T-helper 22 cell (primary cell): Measurements from ENCODE around the gene NFIC.

Source experiments
- DNase-seq: peaks from one replicate; pipeline ENCODE4 v3.0.0-alpha.2; 2020; ENCODE audit warnings: low read depth

Gene NFIC

DNA sequence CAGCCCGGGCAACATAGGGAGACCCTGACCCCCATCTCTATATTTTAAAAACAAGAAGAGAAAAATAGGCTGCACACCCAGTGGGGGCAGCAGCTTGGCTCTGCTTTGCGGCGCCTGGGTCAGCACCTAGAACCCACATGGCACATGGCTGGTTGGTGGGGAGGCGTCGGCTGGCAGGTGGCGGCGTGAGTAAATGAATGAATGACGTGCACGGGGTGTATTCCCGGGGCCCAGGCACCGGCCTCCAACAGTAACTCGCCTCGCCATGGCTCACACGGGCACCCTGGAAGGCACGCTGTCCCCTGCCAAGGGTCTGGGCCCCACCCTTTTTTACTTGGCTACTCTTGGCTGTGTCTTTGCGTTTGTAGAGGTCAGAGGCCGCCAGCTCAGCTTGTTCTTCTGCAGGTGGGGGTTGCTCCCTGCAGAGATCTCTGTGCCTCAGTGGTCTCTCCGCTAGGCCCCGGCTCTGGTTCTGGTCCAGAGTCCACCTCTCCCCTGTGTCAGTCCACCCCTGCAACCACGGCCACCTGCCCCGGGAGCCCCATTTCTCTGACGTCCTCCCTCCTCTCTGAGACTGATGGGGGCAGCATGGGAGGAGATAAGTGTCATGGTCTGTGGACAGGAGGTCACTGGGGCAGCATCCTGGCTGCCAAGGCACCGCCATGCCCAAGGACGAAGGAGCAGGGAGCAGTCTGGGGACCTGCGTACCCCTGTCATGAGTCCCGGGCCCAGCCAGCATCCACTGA is 145.3 kb downstream of the NFIC start:
- no peak for DNase-seq

DNA sequence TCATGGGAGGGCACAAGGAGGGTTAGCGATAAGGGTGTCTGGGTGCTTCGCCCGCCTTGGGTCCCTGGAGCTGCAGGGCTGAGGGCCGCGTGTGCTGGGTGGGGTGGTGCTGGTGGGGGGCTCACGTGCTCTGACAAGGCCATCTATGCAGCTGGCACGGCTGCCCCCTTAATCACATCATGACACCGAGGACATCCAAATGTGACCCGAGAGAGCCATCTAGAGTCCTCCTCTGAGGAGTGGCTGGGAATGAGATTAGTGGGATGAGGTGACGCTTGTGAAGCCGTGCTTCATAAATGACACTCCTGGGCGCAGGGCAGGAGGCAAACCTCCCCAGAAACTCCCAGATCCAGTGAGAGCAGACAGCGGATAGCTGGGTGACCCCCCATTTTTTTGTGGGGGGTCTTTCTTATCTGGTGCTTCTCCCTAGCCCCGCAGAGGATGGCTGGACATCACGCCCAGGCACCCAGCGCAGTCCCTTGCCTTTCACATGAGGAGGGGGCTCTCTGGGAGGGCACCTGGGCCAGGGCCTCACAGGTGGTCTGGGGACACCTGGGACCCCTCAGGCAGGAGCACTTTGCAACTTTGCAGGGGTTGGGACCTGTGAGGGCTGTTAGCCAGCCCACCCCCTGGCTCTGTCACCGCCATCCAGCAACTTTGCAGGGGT is 146.3 kb downstream of the NFIC start:
- DNase-seq, result no peak

- no peak for DNase-seq
Measured at GRCh38 chr19:3513229-3514140, 147.1 kb downstream of the NFIC start.

DNA sequence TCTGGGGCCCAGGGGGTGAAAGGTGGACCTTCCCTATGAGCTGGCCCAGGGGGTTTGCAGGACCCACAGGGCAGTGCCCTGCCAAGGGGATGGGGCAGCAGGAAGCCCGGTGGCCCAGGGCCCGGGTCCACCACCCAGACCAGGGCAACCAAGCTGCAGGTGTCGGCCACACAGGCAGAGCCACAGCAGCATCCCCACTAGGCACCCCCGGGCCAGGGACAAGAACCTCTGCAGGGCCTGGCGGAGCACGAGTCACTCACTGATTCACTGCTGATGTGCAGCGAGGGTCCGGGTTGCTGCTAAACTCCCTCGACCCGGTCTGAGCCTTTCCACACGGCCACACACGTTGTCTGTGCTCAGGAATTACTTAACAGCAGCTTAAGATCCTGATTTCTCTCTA is 148.5 kb downstream of the NFIC start:
- DNase-seq, result no peak

- no peak for DNase-seq
Measured at GRCh38 chr19:3515891-3516422, 149.6 kb downstream of the NFIC start.

GRCh38 chr19:3516675-3517207 is 150.4 kb downstream of the NFIC start:
- DNase-seq, result no peak

DNA sequence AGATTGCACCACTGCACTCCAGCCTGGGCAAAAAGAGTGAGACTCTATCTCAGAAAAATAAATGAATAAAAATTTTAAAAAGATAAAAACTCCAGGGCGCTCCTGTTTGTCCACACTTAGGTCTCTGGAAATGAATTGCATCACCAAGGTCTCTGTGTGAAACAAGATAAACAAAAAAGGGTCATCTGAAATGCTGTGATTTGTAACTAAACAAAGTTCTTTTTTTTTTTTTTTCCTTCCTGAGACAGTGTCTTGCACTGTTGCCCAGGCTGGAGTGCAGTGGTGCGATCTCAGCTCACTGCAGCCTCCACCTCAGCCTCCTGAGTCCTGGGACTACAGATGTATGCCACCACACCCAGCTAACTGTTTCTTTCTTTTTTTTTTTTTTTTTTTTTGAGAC is 151.3 kb downstream of the NFIC start:
- DNase-seq, result no peak

- no peak for DNase-seq
Measured at GRCh38 chr19:3518255-3518654, 151.9 kb downstream of the NFIC start.

GRCh38 chr19:3518659-3519058 is 152.3 kb downstream of the NFIC start:
- DNase-seq, result no peak
